T-helper 1 cell (primary cell): Measurements from ENCODE around the gene C2CD3.
"Not testable (repeated sequence)": the region's sequence is repeated elsewhere in the genome, so short reads cannot be mapped to it uniquely, and the experiment has no call there.

Experiments
- DNase-seq, 5 donors: peaks; one replicate each; pipeline ENCODE4 v3.0.0-alpha.2; 2012 to 2020

The C2CD3 gene

GRCh38 chr11:74162681-74163467 lies 7.9 kb downstream of the C2CD3 start:
- no peak for DNase-seq

GRCh38 chr11:74159642-74160041 lies 11.2 kb downstream of the C2CD3 start:
- no peak for DNase-seq

- no peak for DNase-seq
These were observed 13.6 kb downstream of the C2CD3 start for GRCh38 chr11:74157169-74157568.

GRCh38 chr11:74154620-74155281 lies 16.1 kb downstream of the C2CD3 start:
- no peak for DNase-seq

GRCh38 chr11:74153224-74153623 lies 17.6 kb downstream of the C2CD3 start:
- DNase-seq = no peak

- no peak for DNase-seq
These were observed 23.4 kb downstream of the C2CD3 start for GRCh38 chr11:74147199-74147929.

GRCh38 chr11:74144592-74144991 lies 26.2 kb downstream of the C2CD3 start:
- DNase-seq = no peak

GRCh38 chr11:74142624-74143023 lies 28.2 kb downstream of the C2CD3 start:
- no peak for DNase-seq

- no peak for DNase-seq
These were observed 28.9 kb downstream of the C2CD3 start for GRCh38 chr11:74141908-74142307.

GRCh38 chr11:74141241-74141695 lies 29.5 kb downstream of the C2CD3 start:
- no peak for DNase-seq

- DNase-seq = not testable (repeated sequence)
These were observed 30.8 kb downstream of the C2CD3 start for GRCh38 chr11:74139919-74140431.

GRCh38 chr11:74139151-74139918 lies 31.5 kb downstream of the C2CD3 start:
- DNase-seq = no peak

GRCh38 chr11:74138572-74138971 lies 32.2 kb downstream of the C2CD3 start:
- no peak for DNase-seq

GRCh38 chr11:74138021-74138420 lies 32.8 kb downstream of the C2CD3 start:
- DNase-seq = no peak

GRCh38 chr11:74135127-74135840 lies 35.5 kb downstream of the C2CD3 start:
- DNase-seq = no peak

- DNase-seq = no peak
These were observed 36.1 kb downstream of the C2CD3 start for GRCh38 chr11:74134661-74135060.

- DNase-seq = no peak
These were observed 37.4 kb downstream of the C2CD3 start for GRCh38 chr11:74133436-74133835.

- DNase-seq = no peak
These were observed 38.0 kb downstream of the C2CD3 start for GRCh38 chr11:74132833-74133232.

GRCh38 chr11:74129121-74129520 lies 41.7 kb downstream of the C2CD3 start:
- peak in 1 of 5 donors; percentile 5 for DNase-seq

GRCh38 chr11:74123008-74123448 lies 47.8 kb downstream of the C2CD3 start:
- no peak for DNase-seq

- DNase-seq = no peak
These were observed 49.0 kb downstream of the C2CD3 start for GRCh38 chr11:74121804-74122203.
